ENCODE data around the gene CAMK2B.

- TF ChIP-seq CTCF (IDR thresholded peaks at IDR 0.05; ENCODE audit: low read length) (no peak), EZH2 (IDR thresholded peaks at IDR 0.05; ENCODE audit: borderline replicate concordance, low read length) (no peak)
Observed at GRCh38 chr7:44167920-44168319, 157.5 kb downstream of the CAMK2B start.
